ENCODE measurements around the gene ZSWIM9. TPM values are rescaled to one million over a fixed set of nuclear protein-coding genes. Genes with fewer than 3 reads are reported as not detected.

The ZSWIM9 gene
- total RNA-seq, result 1 to 10 TPM; 6.0 to 6.7 TPM

DNA sequence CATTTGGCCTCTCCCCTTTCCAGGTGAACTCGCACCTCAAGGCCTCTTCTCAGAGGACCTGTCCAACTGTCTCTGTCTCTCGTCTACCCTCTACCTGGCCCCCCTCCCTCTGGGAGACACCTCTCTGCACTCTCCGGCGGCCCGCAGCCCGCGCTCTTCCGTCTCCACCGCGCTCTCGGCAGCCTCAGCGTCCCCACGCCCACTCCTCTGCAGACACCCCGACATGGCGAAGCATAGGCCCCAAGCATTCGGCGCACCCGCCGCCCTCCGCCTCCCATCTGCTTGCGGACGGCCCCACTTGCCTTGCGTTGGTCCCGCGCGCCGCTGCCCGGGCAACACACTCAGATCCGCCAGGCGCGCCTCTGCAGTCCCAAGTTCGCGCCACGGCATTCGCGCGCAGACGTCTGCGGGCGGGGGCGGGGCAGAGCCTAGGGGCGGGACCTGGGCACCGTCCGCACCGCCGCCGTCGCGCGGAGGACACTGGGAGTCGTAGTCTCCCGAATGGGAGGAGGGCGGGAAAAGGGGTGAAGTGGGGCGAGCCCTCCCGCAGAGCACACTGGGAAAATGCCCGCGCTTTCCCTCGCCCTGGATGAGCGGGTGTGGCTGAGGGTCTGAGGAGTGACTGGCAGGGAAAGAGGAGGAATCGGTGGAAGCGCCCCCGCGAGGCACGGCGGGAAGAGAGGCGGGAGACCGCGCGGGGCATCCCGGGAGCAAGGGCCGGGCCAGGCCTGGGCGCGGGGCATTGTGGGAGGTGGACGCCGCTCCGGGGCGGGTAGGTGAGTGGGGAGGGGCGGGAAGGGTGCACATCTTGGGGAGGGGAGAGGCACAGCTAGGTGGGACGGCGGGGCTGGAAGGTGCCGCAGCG is at the start of gene ZSWIM9, which contains the start of gene LIG1:
ZSWIM9 (plus strand) TSS at position 742 of the 865 bp plus-strand sequence. CDS start 1,123 bp downstream, outside the sequence.
LIG1 (minus strand) TSS at position 406 of the 865 bp plus-strand sequence. CDS start 4,778 bp downstream, outside the sequence.

Other genes with a start within 250 kb of the ZSWIM9 start
- gene BSPH1, start 178.5 kb upstream of the ZSWIM9 start, total RNA-seq, result not detected
- gene ELSPBP1, start 176.0 kb upstream of the ZSWIM9 start, total RNA-seq, result not detected
- gene CABP5, start 126.6 kb upstream of the ZSWIM9 start, total RNA-seq, result not detected
- gene PLA2G4C, start 59.9 kb upstream of the ZSWIM9 start, total RNA-seq, result 1 to 10 TPM; 5.5 to 6.3 TPM
- 100 to 1,000 TPM; 131 to 139 TPM for gene LIG1, start 336 bp upstream of the ZSWIM9 start, total RNA-seq
- 100 to 1,000 TPM; 228 to 232 TPM for gene CARD8, start 85.2 kb downstream of the ZSWIM9 start, total RNA-seq
- gene ZNF114, start 99.4 kb downstream of the ZSWIM9 start, total RNA-seq, result under 1 TPM; 0.18 to 0.31 TPM
- 100 to 1,000 TPM; 397 to 399 TPM for gene EMP3, start 154.9 kb downstream of the ZSWIM9 start, total RNA-seq
- 10 to 100 TPM; 17.0 to 19.1 TPM for gene TMEM143, start 193.3 kb downstream of the ZSWIM9 start, total RNA-seq
- gene SYNGR4, start 193.7 kb downstream of the ZSWIM9 start, total RNA-seq, result not detected
- gene KDELR1, start 220.9 kb downstream of the ZSWIM9 start, total RNA-seq, result 10 to 100 TPM; 71.5 to 76.1 TPM
- gene GRIN2D, start 223.0 kb downstream of the ZSWIM9 start, total RNA-seq, result under 1 TPM; 0.05 to 0.08 TPM

All from activated naive CD4-positive, alpha-beta T cell treated with anti-CD3 and anti-CD28 coated beads, Interleukin-2, amount 10 ng/mL, durations not matched to agents 5 hours and 36 hours (primary cell).